Endothelial cell of umbilical vein (primary cell): ENCODE results near the gene PLD1.

Experiments used
- CTCF ChIP-seq, 2 donors: IDR thresholded peaks; 1 replicate in 1 of 2; 2 replicates in 1 of 2; pipeline ENCODE4 v1.5.1; 2011; ENCODE audit warnings: low read length in 2 of 2, mild to moderate bottlenecking in 2 of 2, moderate library complexity in 2 of 2, control low read depth in 1 of 2, inconsistent platforms in 1 of 2, low read depth in 1 of 2; ENCODE audit not compliant: insufficient read depth in 1 of 2; ENCODE audit errors: extremely low read depth in 1 of 2
- EZH2 ChIP-seq: IDR thresholded peaks from 2 replicates; pipeline ENCODE4 v1.6.1; 2012; ENCODE audit warnings: borderline replicate concordance, low read depth, mild to moderate bottlenecking, moderate library complexity, low read length, inconsistent platforms; ENCODE audit not compliant: severe bottlenecking
- JUN ChIP-seq: IDR thresholded peaks from 2 replicates; pipeline ENCODE4 v1.6.1; 2011; ENCODE audit warnings: borderline replicate concordance, low read depth; ENCODE audit not compliant: insufficient read length, insufficient read depth
- POLR2A ChIP-seq: IDR thresholded peaks from 2 replicates; pipeline ENCODE4 v1.6.1; 2012; ENCODE audit warnings: low read depth, mild to moderate bottlenecking, control low read depth, low read length
- POLR2AphosphoS5 ChIP-seq: IDR thresholded peaks from 2 replicates; pipeline ENCODE4 v1.6.1; 2012; ENCODE audit warnings: low read depth, mild to moderate bottlenecking, control low read depth, low read length, moderate library complexity; ENCODE audit not compliant: insufficient read depth

GRCh38 chr3:171604370-171604769, 205.9 kb downstream of the PLD1 start:
- TF ChIP-seq CTCF (IDR thresholded peaks at IDR 0.05; ENCODE audit: extremely low read depth in 1 of 2, insufficient read depth in 1 of 2, low read depth in 1 of 2, low read length in 2 of 2) (no peak), POLR2AphosphoS5 (no peak), EZH2 (no peak), POLR2A (no peak), JUN (no peak)
